Measurements from ENCODE around the gene SLC25A44.

SLC25A44 gene

GRCh38 chr1:156253634-156254033, 59.7 kb downstream of the SLC25A44 start:
- TF ChIP-seq CTCF (IDR thresholded peaks at IDR 0.05; ENCODE audit: low read length, missing control alignments) = no peak
- H3K4me3 ChIP-seq (replicated peaks; ENCODE audit: low read depth, low read length) = no peak overlapping the region
- no peak for DNase-seq (ENCODE audit: low read depth)

- TF ChIP-seq CTCF (IDR thresholded peaks at IDR 0.05; ENCODE audit: low read length, missing control alignments) = no peak
- H3K4me3 ChIP-seq (replicated peaks; ENCODE audit: low read depth, low read length) = no peak overlapping the region
- no peak for DNase-seq (ENCODE audit: low read depth)
Observed at GRCh38 chr1:156257711-156258110, 63.8 kb downstream of the SLC25A44 start.

GRCh38 chr1:156258859-156259258, 65.0 kb downstream of the SLC25A44 start:
- H3K4me3 ChIP-seq (replicated peaks; ENCODE audit: low read depth, low read length) = no peak overlapping the region
- no peak for DNase-seq (ENCODE audit: low read depth)
- no peak for TF ChIP-seq CTCF (IDR thresholded peaks at IDR 0.05; ENCODE audit: low read length, missing control alignments)

GRCh38 chr1:156259805-156260204, 65.9 kb downstream of the SLC25A44 start:
- DNase-seq (ENCODE audit: low read depth) = no peak
- no peak overlapping the region for H3K4me3 ChIP-seq (replicated peaks; ENCODE audit: low read depth, low read length)
- TF ChIP-seq CTCF (IDR thresholded peaks at IDR 0.05; ENCODE audit: low read length, missing control alignments) = peak; percentile 20

DNA sequence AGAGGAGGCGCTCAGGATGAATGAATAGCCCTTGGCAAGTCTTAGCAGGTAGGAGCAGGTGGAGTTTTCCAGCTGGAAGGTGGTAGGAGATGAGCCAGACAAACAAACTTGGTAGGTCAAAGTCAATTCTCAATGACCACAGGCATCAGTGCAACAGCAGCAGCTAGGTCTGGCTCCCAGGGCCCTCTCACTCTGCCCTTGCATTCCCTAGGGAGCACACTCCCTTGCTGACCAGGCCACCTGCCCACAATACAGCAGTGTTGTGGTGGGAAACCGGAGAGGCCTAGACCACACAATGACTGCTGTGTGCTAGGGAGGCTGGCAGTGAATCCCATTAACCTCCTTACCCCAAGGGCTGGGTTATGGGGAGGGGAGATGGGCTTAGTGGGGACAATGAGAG, 67.0 kb downstream of the SLC25A44 start:
- DNase-seq (ENCODE audit: low read depth) = no peak
- TF ChIP-seq CTCF (IDR thresholded peaks at IDR 0.05; ENCODE audit: low read length, missing control alignments) = no peak
- no peak overlapping the region for H3K4me3 ChIP-seq (replicated peaks; ENCODE audit: low read depth, low read length)

All from fibroblast of pulmonary artery (primary cell).